A549 (cell line): ENCODE measurements around the gene CCDC126. TPM values are rescaled to one million over a fixed set of nuclear protein-coding genes. Genes with fewer than 3 reads are reported as not detected.

Source experiments
- ATAC-seq, 2 experiments: fragments of 200-7000 bp in 1 of 2; fragments of >200 bp in 1 of 2; cut with Nextera tagmentation in 1 of 2; cut with Tn5 transposase in 1 of 2; 3 replicates each; pipeline versions ENCODE4 v1.8.0 to v1.9.1; 2018 to 2020; ENCODE audit warnings: mild to moderate bottlenecking in 1 of 2, moderate library complexity in 1 of 2
- CTCF ChIA-PET: fragments of 300-600 bp; sonication (Branson Sonifier 250); formaldehyde crosslinking; extraction: SDS; loops from one replicate; lab custom pipeline; 2021; ENCODE audit warnings: antibody characterized with exemption, inconsistent platforms; lab: Yijun Ruan, JAX
- POLR2A ChIA-PET: fragments of 350-600 bp; formaldehyde crosslinking; extraction: SDS; loops from one replicate; lab custom pipeline; 2021; ENCODE audit warnings: antibody characterized with exemption, inconsistent platforms; lab: Yijun Ruan, JAX
- DNase-seq, 2 experiments: peaks; one replicate each; pipeline versions ENCODE4 v3.0.0 to v3.0.0-alpha.2; 2011 to 2016; ENCODE audit warnings: low read depth in 1 of 2, low spot score in 1 of 2
- FAIRE-seq: peaks from 2 replicates; lab custom pipeline; 2011; peaks lifted over from hg19 to GRCh38; lab: Jason Lieb, UNC
- H3K27ac ChIP-seq, 2 experiments: fragments of >200 bp; sonication (Bioruptor Twin); formaldehyde crosslinking; 3 replicates each; pipeline ENCODE4 v1.5.1; 2016 to 2017
- H3K4me1 ChIP-seq: fragments of >200 bp; sonication (Bioruptor Twin); formaldehyde crosslinking; 3 replicates; pipeline ENCODE4 v1.6.1; 2016
- H3K4me2 ChIP-seq: fragments of >200 bp; sonication (Bioruptor Twin); formaldehyde crosslinking; 3 replicates; pipeline ENCODE4 v1.6.1; 2016
- H3K4me3 ChIP-seq: fragments of >200 bp; sonication (Bioruptor Twin); formaldehyde crosslinking; 3 replicates; pipeline ENCODE4 v1.5.1; 2016
- H3K9me3 ChIP-seq: fragments of >200 bp; sonication (Bioruptor Twin); formaldehyde crosslinking; 3 replicates; pipeline ENCODE4 v1.6.1; 2016
- HEYL ChIP-seq: fragments of 250-450 bp; sonication (Bioruptor Pico); IDR thresholded peaks from 2 replicates; pipeline ENCODE4 v1.8.0; 2021; ENCODE audit warnings: mild to moderate bottlenecking, moderate library complexity
- JUNB ChIP-seq: fragments of >200 bp; sonication (Bioruptor Twin); formaldehyde crosslinking; IDR thresholded peaks from 2 replicates; pipeline ENCODE4 v1.6.1; 2016
- MAFK ChIP-seq: fragments of 450-650 bp; IDR thresholded peaks from 2 replicates; pipeline ENCODE4 v1.6.1; 2014; ENCODE audit not compliant: partially characterized antibody
- MYC ChIP-seq: IDR thresholded peaks from 2 replicates; pipeline ENCODE4 v1.6.1; 2012; ENCODE audit warnings: mild to moderate bottlenecking, inconsistent platforms, low read length, improper control_type of control experiment, borderline replicate concordance
- RCOR1 ChIP-seq: fragments of 150-350 bp; IDR thresholded peaks from 2 replicates; pipeline ENCODE4 v1.6.1; 2014; ENCODE audit warnings: antibody characterized with exemption, low read length, low read depth
- SMC3 ChIP-seq: fragments of >200 bp; sonication (Bioruptor Twin); formaldehyde crosslinking; IDR thresholded peaks from 3 replicates; pipeline ENCODE4 v1.6.1; 2018; ENCODE audit warnings: inconsistent platforms
- TFCP2L1 ChIP-seq: fragments of 250-450 bp; sonication (Bioruptor Pico); IDR thresholded peaks from 2 replicates; pipeline ENCODE4 v1.5.0; 2021; ENCODE audit warnings: mild to moderate bottlenecking
- TP53 ChIP-seq: fragments of 250-450 bp; sonication (Bioruptor Pico); IDR thresholded peaks from 2 replicates; pipeline ENCODE4 v1.5.0; 2021; ENCODE audit warnings: mild to moderate bottlenecking, moderate library complexity
- ZFP36 ChIP-seq: fragments of 450-650 bp; IDR thresholded peaks from 2 replicates; pipeline ENCODE4 v1.6.1; 2014; ENCODE audit warnings: borderline replicate concordance; ENCODE audit not compliant: partially characterized antibody
- WGBS: methylation state at CpG from one replicate; pipeline ENCODE4 v1.1.6; 2017; ENCODE audit errors: missing lambda C conversion rate; 5-methylcytosine and 5-hydroxymethylcytosine counted together
- polyA plus RNA-seq, 4 experiments: library from polyadenylated mRNA; depleted of rRNA in 3 of 4; stranded (reverse); fragments of >200 nt; fragmentation: RNase III in 1 of 4; extraction: RNeasy Plus Mini Kit Qiagen cat#74134 plus additional on column Dnase treatment in 1 of 4; gene quantifications; 2 replicates in 3 of 4; 3 replicates in 1 of 4; pipeline ENCODE4 v1.2.3, GENCODE V29; 2011 to 2017
- TF ChIP-seq, protein P1 (sequence below): fragments of 250-450 bp; sonication (Bioruptor Pico); IDR thresholded peaks from 2 replicates; pipeline ENCODE4 v1.5.0; 2021; ENCODE audit warnings: mild to moderate bottlenecking, moderate library complexity, borderline replicate concordance
- TF ChIP-seq, protein P2 (sequence below): fragments of >200 bp; sonication (Bioruptor Twin); formaldehyde crosslinking; IDR thresholded peaks from 2 replicates; pipeline ENCODE4 v1.6.1; 2016
- TF ChIP-seq, protein P3 (sequence below): fragments of 450-650 bp; IDR thresholded peaks from 2 replicates; pipeline ENCODE4 v1.6.1; 2014; ENCODE audit warnings: antibody characterized with exemption
- TF ChIP-seq, protein P4 (sequence below): fragments of 200-600 bp; sonication (generic); IDR thresholded peaks from 2 replicates; pipeline ENCODE4 v1.6.1; 2016; ENCODE audit warnings: antibody characterized with exemption, mild to moderate bottlenecking, moderate library complexity
- TF ChIP-seq, protein P5 (sequence below): IDR thresholded peaks from 2 replicates; pipeline ENCODE4 v1.6.1; 2012; ENCODE audit warnings: low read depth, borderline replicate concordance

The CCDC126 gene
- polyA plus RNA-seq, 2 of the 4 experiments (the other 2 are of a cell fraction): 6.2 to 10.1 TPM

DNA sequence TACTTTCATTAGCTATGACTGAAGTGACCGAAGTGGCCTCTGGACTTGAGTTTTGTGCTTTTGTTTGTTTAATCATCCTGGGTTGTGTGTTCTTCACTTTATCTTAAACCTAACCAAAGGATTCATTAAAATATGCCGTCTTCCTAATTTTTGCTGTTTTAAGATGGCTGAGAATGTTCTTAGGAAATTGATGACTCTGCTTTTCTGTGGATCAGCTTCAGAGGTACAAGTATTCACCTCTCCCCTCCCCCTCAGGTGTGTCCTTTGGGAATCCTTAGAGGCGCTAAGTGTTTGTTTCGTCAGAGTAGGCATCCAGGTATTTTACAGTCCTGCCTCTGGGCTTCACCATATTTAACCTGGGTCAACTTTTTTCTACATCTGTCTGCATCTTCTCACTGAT is 1.1 kb downstream of the CCDC126 start:
- CTCF ChIA-PET: interaction anchor here (1.1 kb wide), 2 partner anchors 69 to 115 kb away, joined by 3 read pairs; no protein-coding TSS in a partner anchor
- TF ChIP-seq JUNB: no peak
- TF ChIP-seq HEYL (CRISPR knock-in tag): no peak
- TF ChIP-seq MAFK: peak; percentile 94
- no peak for TF ChIP-seq TFCP2L1
- no peak for TF ChIP-seq SMC3
- TF ChIP-seq, protein P1, sequence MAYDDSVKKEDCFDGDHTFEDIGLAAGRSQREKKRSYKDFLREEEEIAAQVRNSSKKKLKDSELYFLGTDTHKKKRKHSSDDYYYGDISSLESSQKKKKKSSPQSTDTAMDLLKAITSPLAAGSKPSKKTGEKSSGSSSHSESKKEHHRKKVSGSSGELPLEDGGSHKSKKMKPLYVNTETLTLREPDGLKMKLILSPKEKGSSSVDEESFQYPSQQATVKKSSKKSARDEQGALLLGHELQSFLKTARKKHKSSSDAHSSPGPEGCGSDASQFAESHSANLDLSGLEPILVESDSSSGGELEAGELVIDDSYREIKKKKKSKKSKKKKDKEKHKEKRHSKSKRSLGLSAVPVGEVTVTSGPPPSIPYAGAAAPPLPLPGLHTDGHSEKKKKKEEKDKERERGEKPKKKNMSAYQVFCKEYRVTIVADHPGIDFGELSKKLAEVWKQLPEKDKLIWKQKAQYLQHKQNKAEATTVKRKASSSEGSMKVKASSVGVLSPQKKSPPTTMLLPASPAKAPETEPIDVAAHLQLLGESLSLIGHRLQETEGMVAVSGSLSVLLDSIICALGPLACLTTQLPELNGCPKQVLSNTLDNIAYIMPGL (CRISPR knock-in tag): no peak
- TF ChIP-seq, protein P2, sequence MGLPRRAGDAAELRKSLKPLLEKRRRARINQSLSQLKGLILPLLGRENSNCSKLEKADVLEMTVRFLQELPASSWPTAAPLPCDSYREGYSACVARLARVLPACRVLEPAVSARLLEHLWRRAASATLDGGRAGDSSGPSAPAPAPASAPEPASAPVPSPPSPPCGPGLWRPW: no peak
- TF ChIP-seq, protein P3, sequence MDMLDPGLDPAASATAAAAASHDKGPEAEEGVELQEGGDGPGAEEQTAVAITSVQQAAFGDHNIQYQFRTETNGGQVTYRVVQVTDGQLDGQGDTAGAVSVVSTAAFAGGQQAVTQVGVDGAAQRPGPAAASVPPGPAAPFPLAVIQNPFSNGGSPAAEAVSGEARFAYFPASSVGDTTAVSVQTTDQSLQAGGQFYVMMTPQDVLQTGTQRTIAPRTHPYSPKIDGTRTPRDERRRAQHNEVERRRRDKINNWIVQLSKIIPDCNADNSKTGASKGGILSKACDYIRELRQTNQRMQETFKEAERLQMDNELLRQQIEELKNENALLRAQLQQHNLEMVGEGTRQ: no peak
- TF ChIP-seq, all 56 proteins: peak for 1
- DNase-seq: no peak

DNA sequence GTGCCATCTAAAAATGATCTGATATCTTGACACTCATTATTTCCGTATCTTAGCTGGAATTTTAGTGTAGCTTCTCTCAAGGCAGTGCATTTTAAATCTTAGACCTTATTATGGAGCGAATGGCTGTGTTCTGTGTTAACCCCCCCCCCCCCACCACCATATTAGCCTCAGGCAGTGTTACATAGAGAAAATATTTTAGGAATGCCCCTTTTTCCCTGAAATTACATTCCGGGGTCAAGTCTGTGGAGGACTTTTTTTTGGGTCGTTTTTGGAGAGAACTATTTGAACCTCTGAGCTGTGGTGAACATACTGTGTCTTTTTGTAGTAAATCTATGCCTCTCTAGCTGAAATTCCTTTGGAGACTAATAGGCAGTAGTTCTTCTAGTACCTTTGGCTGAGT is 3.1 kb downstream of the CCDC126 start:
- Histone ChIP-seq H3K27ac (no peak overlapping the region), H3K4me3 (no peak overlapping the region), H3K4me2 (no peak overlapping the region), H3K9me3 (no peaks in the 10 kb centered on the region), H3K4me1 (peaks cover 7% of the 10 kb centered on the region)
- ATAC-seq (no peak), DNase-seq (no peak), FAIRE-seq (no peak)
- ChIA-PET CTCF (interaction anchor here (0.6 to 2.1 kb wide), 4 partner anchors 13 to 79 kb away, joined by 3 to 10 read pairs (median 4); no protein-coding TSS in a partner anchor), POLR2A (no interaction called here)
- TF ChIP-seq, protein P1 (CRISPR knock-in tag): no peak
- TF ChIP-seq, protein P4, sequence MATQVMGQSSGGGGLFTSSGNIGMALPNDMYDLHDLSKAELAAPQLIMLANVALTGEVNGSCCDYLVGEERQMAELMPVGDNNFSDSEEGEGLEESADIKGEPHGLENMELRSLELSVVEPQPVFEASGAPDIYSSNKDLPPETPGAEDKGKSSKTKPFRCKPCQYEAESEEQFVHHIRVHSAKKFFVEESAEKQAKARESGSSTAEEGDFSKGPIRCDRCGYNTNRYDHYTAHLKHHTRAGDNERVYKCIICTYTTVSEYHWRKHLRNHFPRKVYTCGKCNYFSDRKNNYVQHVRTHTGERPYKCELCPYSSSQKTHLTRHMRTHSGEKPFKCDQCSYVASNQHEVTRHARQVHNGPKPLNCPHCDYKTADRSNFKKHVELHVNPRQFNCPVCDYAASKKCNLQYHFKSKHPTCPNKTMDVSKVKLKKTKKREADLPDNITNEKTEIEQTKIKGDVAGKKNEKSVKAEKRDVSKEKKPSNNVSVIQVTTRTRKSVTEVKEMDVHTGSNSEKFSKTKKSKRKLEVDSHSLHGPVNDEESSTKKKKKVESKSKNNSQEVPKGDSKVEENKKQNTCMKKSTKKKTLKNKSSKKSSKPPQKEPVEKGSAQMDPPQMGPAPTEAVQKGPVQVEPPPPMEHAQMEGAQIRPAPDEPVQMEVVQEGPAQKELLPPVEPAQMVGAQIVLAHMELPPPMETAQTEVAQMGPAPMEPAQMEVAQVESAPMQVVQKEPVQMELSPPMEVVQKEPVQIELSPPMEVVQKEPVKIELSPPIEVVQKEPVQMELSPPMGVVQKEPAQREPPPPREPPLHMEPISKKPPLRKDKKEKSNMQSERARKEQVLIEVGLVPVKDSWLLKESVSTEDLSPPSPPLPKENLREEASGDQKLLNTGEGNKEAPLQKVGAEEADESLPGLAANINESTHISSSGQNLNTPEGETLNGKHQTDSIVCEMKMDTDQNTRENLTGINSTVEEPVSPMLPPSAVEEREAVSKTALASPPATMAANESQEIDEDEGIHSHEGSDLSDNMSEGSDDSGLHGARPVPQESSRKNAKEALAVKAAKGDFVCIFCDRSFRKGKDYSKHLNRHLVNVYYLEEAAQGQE: no peak
- TF ChIP-seq MYC (no peak), ZFP36 (no peak), TP53 (CRISPR knock-in tag) (no peak), RCOR1 (no peak)
- TF ChIP-seq, protein P3: no peak
- TF ChIP-seq, protein P5, sequence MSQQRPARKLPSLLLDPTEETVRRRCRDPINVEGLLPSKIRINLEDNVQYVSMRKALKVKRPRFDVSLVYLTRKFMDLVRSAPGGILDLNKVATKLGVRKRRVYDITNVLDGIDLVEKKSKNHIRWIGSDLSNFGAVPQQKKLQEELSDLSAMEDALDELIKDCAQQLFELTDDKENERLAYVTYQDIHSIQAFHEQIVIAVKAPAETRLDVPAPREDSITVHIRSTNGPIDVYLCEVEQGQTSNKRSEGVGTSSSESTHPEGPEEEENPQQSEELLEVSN: no peak
- WGBS: 62% methylated on average over 4 of the region's 4 CpGs

More for the DNA sequence above, 1.1 kb downstream of the CCDC126 start:
- H3K4me2 ChIP-seq: peak overlapping the region; percentile 77
- 85% methylated on average over 4 of the region's 4 CpGs for WGBS
- ATAC-seq (no peak), FAIRE-seq (no peak)
- H3K27ac ChIP-seq: peak overlapping the region; percentile 78 to 90; a peak in 5 of 6 replicates
- H3K9me3 ChIP-seq: no peaks in the 10 kb centered on the region
- H3K4me3 ChIP-seq: peak overlapping the region; percentile 74
- peaks cover 7% of the 10 kb centered on the region for H3K4me1 ChIP-seq
- POLR2A ChIA-PET: interaction anchor here (1.2 to 1.7 kb wide), 2 partner anchors 125 to 1527 kb away, joined by 4 to 6 read pairs; partner anchors contain the start of gene CYCS
